Loucy (cell line): ENCODE measurements around the gene UNC13B.
A peak's percentile ranks its signal among the peaks of the same experiment; 100 is the strongest.

Experiments used
- H2AFZ ChIP-seq: fragments of 200-600 bp; sonication (generic); 2 replicates; pipeline ENCODE4 v1.6.0; 2016; ENCODE audit warnings: antibody characterized with exemption, mild to moderate bottlenecking, low read length, moderate library complexity
- H3F3A ChIP-seq: fragments of 200-600 bp; 2 replicates; pipeline ENCODE4 v1.6.0; 2016; ENCODE audit warnings: antibody characterized with exemption, low read depth, mild to moderate bottlenecking
- H3K27me3 ChIP-seq: fragments of 200-600 bp; sonication (generic); 2 replicates; pipeline ENCODE4 v1.6.1; 2014; ENCODE audit warnings: low read length, mild to moderate bottlenecking; ENCODE audit not compliant: insufficient read depth, poor library complexity, severe bottlenecking
- H3K36me3 ChIP-seq: fragments of 200-600 bp; sonication (generic); 2 replicates; pipeline ENCODE4 v1.6.1; 2016; ENCODE audit warnings: low read length; ENCODE audit not compliant: insufficient read depth
- H3K4me1 ChIP-seq: fragments of 200-600 bp; sonication (generic); 2 replicates; pipeline ENCODE4 v1.5.1; 2014; ENCODE audit warnings: low read length, mild to moderate bottlenecking; ENCODE audit not compliant: insufficient read depth, poor library complexity, severe bottlenecking
- H3K4me2 ChIP-seq: fragments of 200-600 bp; sonication (generic); 2 replicates; pipeline ENCODE4 v1.6.0; 2014; ENCODE audit warnings: antibody characterized with exemption, low read length, low read depth, mild to moderate bottlenecking; ENCODE audit not compliant: poor library complexity, severe bottlenecking
- H3K4me3 ChIP-seq: fragments of 200-600 bp; sonication (generic); 2 replicates; pipeline ENCODE4 v1.5.1; 2014; ENCODE audit warnings: low read length, mild to moderate bottlenecking, mixed read lengths; ENCODE audit not compliant: poor library complexity, severe bottlenecking
- H3K79me2 ChIP-seq: fragments of 200-600 bp; sonication (generic); 2 replicates; pipeline ENCODE4 v1.6.1; 2014; ENCODE audit warnings: low read length; ENCODE audit not compliant: insufficient read depth
- H3K9ac ChIP-seq: fragments of 200-600 bp; sonication (generic); 2 replicates; pipeline ENCODE4 v1.6.0; 2014; ENCODE audit warnings: mild to moderate bottlenecking, low read depth, low read length, moderate library complexity; ENCODE audit not compliant: poor library complexity, severe bottlenecking
- H3K9me2 ChIP-seq: fragments of 200-600 bp; sonication (generic); replicated peaks from 2 replicates; pipeline ENCODE4 v1.6.1; 2016; ENCODE audit warnings: low read depth, low read length, mixed read lengths
- H3K9me3 ChIP-seq: fragments of 200-600 bp; sonication (generic); 2 replicates; pipeline ENCODE4 v1.6.1; 2014; ENCODE audit warnings: mild to moderate bottlenecking, antibody characterized with exemption, low read length, low read depth; ENCODE audit not compliant: insufficient read depth
- H4K20me1 ChIP-seq: fragments of 200-600 bp; sonication (generic); 2 replicates; pipeline ENCODE4 v1.6.0; 2014; ENCODE audit warnings: antibody characterized with exemption, low read length, mild to moderate bottlenecking; ENCODE audit not compliant: insufficient read depth, poor library complexity, severe bottlenecking
- EZH2phosphoT487 ChIP-seq: fragments of 200-600 bp; IDR thresholded peaks from 2 replicates; pipeline ENCODE4 v1.6.1; 2018; ENCODE audit warnings: antibody characterized with exemption, mild to moderate bottlenecking, moderate library complexity, borderline replicate concordance
- TF ChIP-seq, protein P1 (sequence below): fragments of 200-600 bp; sonication (generic); conservative IDR thresholded peaks from 2 replicates; pipeline ENCODE4 v1.5.1; 2014; ENCODE audit warnings: mild to moderate bottlenecking, antibody characterized with exemption, low read length

The UNC13B gene

DNA sequence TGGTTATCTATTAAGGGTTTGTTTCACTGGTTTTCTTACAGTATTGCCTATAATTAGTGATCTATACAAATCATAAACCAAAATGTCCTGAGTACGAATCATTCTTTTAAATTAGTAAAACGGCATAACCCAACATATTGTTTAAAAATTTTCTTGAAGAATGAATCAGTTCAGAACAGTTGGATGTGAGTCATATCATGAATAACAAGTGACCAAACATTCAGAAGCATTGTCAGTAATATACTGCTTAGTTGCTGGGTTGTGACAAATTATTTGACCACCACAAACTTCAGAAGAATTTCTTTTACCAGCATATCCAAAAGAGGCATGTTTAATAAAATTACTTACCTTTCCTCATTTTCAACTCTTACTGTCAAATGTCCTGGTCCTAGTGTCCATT lies 111.2 kb downstream of the UNC13B start:
- Histone ChIP-seq H3K4me2 (no peak overlapping the region), H2AFZ (no peak overlapping the region), H4K20me1 (no peaks in the 10 kb centered on the region), H3K4me1 (no peaks in the 10 kb centered on the region), H3K4me3 (no peak overlapping the region), H3K9ac (no peak overlapping the region), H3F3A (no peaks in the 10 kb centered on the region), H3K36me3 (no peaks in the 10 kb centered on the region), H3K79me2 (no peaks in the 10 kb centered on the region), H3K27me3 (no peaks in the 10 kb centered on the region), H3K9me3 (no peaks in the 10 kb centered on the region), H3K9me2 (no peaks in the 10 kb centered on the region)
- TF ChIP-seq EZH2phosphoT487, result no peak
- TF ChIP-seq, protein P1, sequence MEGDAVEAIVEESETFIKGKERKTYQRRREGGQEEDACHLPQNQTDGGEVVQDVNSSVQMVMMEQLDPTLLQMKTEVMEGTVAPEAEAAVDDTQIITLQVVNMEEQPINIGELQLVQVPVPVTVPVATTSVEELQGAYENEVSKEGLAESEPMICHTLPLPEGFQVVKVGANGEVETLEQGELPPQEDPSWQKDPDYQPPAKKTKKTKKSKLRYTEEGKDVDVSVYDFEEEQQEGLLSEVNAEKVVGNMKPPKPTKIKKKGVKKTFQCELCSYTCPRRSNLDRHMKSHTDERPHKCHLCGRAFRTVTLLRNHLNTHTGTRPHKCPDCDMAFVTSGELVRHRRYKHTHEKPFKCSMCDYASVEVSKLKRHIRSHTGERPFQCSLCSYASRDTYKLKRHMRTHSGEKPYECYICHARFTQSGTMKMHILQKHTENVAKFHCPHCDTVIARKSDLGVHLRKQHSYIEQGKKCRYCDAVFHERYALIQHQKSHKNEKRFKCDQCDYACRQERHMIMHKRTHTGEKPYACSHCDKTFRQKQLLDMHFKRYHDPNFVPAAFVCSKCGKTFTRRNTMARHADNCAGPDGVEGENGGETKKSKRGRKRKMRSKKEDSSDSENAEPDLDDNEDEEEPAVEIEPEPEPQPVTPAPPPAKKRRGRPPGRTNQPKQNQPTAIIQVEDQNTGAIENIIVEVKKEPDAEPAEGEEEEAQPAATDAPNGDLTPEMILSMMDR, result no peak

DNA sequence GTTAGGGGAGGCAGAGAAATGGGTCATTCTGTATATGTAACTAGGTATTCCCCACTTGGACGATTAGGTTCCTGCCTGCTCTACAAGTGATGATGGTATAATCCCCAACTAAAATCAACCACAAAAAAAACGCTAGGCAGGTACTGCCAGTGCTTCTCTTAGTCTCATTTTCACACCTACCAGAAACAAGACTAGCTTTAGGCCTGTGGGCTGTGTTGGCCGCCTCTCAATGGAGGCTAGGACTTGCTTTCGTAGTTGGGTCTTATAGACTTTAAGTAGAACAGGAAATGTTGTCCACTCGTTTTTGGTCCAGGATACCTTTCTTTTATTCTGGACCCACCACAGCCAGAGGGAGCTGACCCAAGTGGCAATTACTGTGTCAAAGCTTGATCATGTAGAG lies 111.8 kb downstream of the UNC13B start:
- Histone ChIP-seq H3K4me3 (no peak overlapping the region), H3K36me3 (no peaks in the 10 kb centered on the region), H3K9me3 (no peaks in the 10 kb centered on the region), H3K9ac (no peak overlapping the region), H3F3A (no peaks in the 10 kb centered on the region), H3K79me2 (no peaks in the 10 kb centered on the region), H3K4me1 (no peaks in the 10 kb centered on the region), H3K4me2 (no peak overlapping the region), H2AFZ (no peak overlapping the region), H3K9me2 (no peaks in the 10 kb centered on the region), H3K27me3 (no peaks in the 10 kb centered on the region), H4K20me1 (no peaks in the 10 kb centered on the region)
- TF ChIP-seq EZH2phosphoT487, result no peak
- TF ChIP-seq, protein P1, result no peak

DNA sequence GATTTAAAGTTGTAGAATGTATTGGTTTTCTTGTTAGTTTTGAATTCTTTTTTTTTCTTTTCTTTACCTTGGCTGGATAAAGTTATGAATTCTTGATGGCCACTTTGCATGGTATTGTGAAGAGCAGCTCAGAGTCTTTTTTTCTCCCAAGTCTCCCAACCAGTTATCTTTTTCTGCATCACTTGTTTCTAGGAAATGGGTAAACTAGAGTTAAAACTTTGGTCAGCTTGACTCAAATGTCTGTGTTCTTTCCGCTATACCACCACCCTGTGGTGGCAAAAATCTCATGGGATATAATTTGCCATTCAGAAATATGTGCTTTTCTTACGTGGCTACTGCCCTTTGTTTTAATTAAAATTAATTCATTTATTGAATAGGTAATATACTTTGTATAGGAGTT lies 113.2 kb downstream of the UNC13B start:
- no peaks in the 10 kb centered on the region for H3K9me3 ChIP-seq
- H4K20me1 ChIP-seq, result no peaks in the 10 kb centered on the region
- no peaks in the 10 kb centered on the region for H3K9me2 ChIP-seq
- no peak overlapping the region for H2AFZ ChIP-seq
- no peaks in the 10 kb centered on the region for H3K79me2 ChIP-seq
- H3K27me3 ChIP-seq, result no peaks in the 10 kb centered on the region
- no peaks in the 10 kb centered on the region for H3F3A ChIP-seq
- H3K36me3 ChIP-seq, result no peaks in the 10 kb centered on the region
- H3K9ac ChIP-seq, result no peak overlapping the region
- no peaks in the 10 kb centered on the region for H3K4me1 ChIP-seq
- no peak overlapping the region for H3K4me2 ChIP-seq
- no peak overlapping the region for H3K4me3 ChIP-seq
- TF ChIP-seq EZH2phosphoT487, result no peak
- TF ChIP-seq, protein P1, result peak; percentile 34
